Measurements from ENCODE around the gene FRMD1. TPM values are rescaled to one million over a fixed set of nuclear protein-coding genes. Genes with fewer than 3 reads are reported as not detected.

The FRMD1 gene
- total and polyA plus RNA-seq, 2 of the 8 experiments (the other 6 are each of a cell fraction or from before 2014, with no cell fraction given): 0.36 TPM; not detected in 1

DNA sequence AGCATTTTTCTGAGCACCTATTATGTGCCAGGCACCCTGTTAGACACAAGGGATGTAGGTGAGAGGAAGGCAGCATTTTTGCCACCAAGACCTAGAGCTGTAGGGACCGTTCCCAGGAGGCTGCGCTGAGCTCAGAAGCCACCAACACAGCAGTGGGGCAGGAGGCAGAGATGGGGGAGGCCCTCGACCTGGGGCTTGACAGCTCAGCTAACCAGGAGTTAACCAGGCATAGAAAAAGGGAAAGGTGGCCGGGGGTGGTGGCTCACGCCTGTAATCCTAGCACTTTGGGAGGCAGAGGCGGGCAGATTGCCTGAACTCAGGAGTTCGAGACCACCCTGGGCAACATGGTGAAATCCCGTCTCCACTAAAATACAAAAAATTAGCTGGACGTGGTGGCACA lies 52.1 kb downstream of the FRMD1 start (continued):
- TF ChIP-seq JUND (IDR thresholded peaks at IDR 0.05; ENCODE audit: low read length) (no peak), EZH2 (IDR thresholded peaks at IDR 0.05; ENCODE audit: low read depth, low read length, severe bottlenecking) (no peak), PHF8 (conservative IDR thresholded peaks at IDR 0.05; ENCODE audit: low read depth, low read length) (no peak), TAF1 (IDR thresholded peaks at IDR 0.05; ENCODE audit: low read depth, low read length) (no peak)
- TF ChIP-seq, protein P1, sequence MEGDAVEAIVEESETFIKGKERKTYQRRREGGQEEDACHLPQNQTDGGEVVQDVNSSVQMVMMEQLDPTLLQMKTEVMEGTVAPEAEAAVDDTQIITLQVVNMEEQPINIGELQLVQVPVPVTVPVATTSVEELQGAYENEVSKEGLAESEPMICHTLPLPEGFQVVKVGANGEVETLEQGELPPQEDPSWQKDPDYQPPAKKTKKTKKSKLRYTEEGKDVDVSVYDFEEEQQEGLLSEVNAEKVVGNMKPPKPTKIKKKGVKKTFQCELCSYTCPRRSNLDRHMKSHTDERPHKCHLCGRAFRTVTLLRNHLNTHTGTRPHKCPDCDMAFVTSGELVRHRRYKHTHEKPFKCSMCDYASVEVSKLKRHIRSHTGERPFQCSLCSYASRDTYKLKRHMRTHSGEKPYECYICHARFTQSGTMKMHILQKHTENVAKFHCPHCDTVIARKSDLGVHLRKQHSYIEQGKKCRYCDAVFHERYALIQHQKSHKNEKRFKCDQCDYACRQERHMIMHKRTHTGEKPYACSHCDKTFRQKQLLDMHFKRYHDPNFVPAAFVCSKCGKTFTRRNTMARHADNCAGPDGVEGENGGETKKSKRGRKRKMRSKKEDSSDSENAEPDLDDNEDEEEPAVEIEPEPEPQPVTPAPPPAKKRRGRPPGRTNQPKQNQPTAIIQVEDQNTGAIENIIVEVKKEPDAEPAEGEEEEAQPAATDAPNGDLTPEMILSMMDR (IDR thresholded peaks at IDR 0.05; ENCODE audit: control extremely low read depth in 1 of 3, insufficient read depth in 1 of 3, low read depth in 1 of 3, low read length in 3 of 3): no peak
